Measurements from ENCODE around the gene UVRAG. TPM values are rescaled to one million over a fixed set of nuclear protein-coding genes. Genes with fewer than 3 reads are reported as not detected.

The UVRAG gene
- total RNA-seq, 2 experiments from 2014 or later = 16.5 to 19.5 TPM

- Mint-ChIP-seq H3K36me3 (ENCODE audit: low read depth) (no peaks in the 10 kb centered on the region), H3K9me3 (no peaks in the 10 kb centered on the region), H3K27ac (no peak overlapping the region), H3K4me1 (ENCODE audit: low read depth) (peaks cover 7% of the 10 kb centered on the region), H3K4me3 (no peak overlapping the region), H3K27me3 (no peaks in the 10 kb centered on the region)
- no peak for DNase-seq
- Histone ChIP-seq H3K4me1 (ENCODE audit: insufficient read depth, low read length) (no peaks in the 10 kb centered on the region), H3K27ac (ENCODE audit: low read depth in 1 of 2, low read length in 2 of 2) (no peak overlapping the region), H3K4me3 (ENCODE audit: low read length) (no peak overlapping the region), H3K9me3 (ENCODE audit: control insufficient read depth in 1 of 2, insufficient read depth in 1 of 2, low read length in 2 of 2) (no peaks in the 10 kb centered on the region), H3K36me3 (ENCODE audit: insufficient read depth, low read length) (no peaks in the 10 kb centered on the region), H3K27me3 (ENCODE audit: control insufficient read depth in 1 of 2, insufficient read depth in 2 of 2, low read length in 2 of 2) (no peaks in the 10 kb centered on the region)
- ChIA-PET CTCF (no interaction called here), POLR2A (no interaction called here)
- no peak for ATAC-seq (ENCODE audit: poor library complexity)
- intact Hi-C loops (cut with DNase I, micrococcal nuclease) = no loop called here
- TF ChIP-seq CTCF (IDR thresholded peaks at IDR 0.05) = no peak
These were observed 124.5 kb downstream of the UVRAG start for GRCh38 chr11:75939516-75939915.

GRCh38 chr11:75939992-75940391 lies 125.0 kb downstream of the UVRAG start:
- H3K27ac ChIP-seq (ENCODE audit: low read depth in 1 of 2, low read length in 2 of 2) = no peak overlapping the region
- Mint-ChIP-seq H3K9me3 (no peaks in the 10 kb centered on the region), H3K4me3 (no peak overlapping the region), H3K4me1 (ENCODE audit: low read depth) (peaks cover 11% of the 10 kb centered on the region), H3K36me3 (ENCODE audit: low read depth) (no peaks in the 10 kb centered on the region), H3K27me3 (no peaks in the 10 kb centered on the region), H3K27ac (no peak overlapping the region)
- H3K4me3 ChIP-seq (ENCODE audit: low read length) = no peak overlapping the region
- H3K27me3 ChIP-seq (ENCODE audit: control insufficient read depth in 1 of 2, insufficient read depth in 2 of 2, low read length in 2 of 2) = no peaks in the 10 kb centered on the region
- ATAC-seq (ENCODE audit: poor library complexity) = no peak
- H3K4me1 ChIP-seq (ENCODE audit: insufficient read depth, low read length) = no peaks in the 10 kb centered on the region
- H3K36me3 ChIP-seq (ENCODE audit: insufficient read depth, low read length) = no peaks in the 10 kb centered on the region
- H3K9me3 ChIP-seq (ENCODE audit: control insufficient read depth in 1 of 2, insufficient read depth in 1 of 2, low read length in 2 of 2) = no peaks in the 10 kb centered on the region
- no peak for TF ChIP-seq CTCF (IDR thresholded peaks at IDR 0.05)
- DNase-seq = no peak
- ChIA-PET POLR2A (no interaction called here), CTCF (no interaction called here)
- intact Hi-C loops (cut with DNase I, micrococcal nuclease) = no loop called here

- Mint-ChIP-seq H3K9me3 (no peaks in the 10 kb centered on the region), H3K27me3 (no peaks in the 10 kb centered on the region), H3K27ac (no peak overlapping the region), H3K4me1 (ENCODE audit: low read depth) (peaks cover 21% of the 10 kb centered on the region), H3K36me3 (ENCODE audit: low read depth) (no peaks in the 10 kb centered on the region), H3K4me3 (no peak overlapping the region)
- no peak for DNase-seq
- H3K27me3 ChIP-seq (ENCODE audit: control insufficient read depth in 1 of 2, insufficient read depth in 2 of 2, low read length in 2 of 2) = no peaks in the 10 kb centered on the region
- intact Hi-C loops (cut with DNase I, micrococcal nuclease) = no loop called here
- H3K27ac ChIP-seq (ENCODE audit: low read depth in 1 of 2, low read length in 2 of 2) = no peak overlapping the region
- no peak for ATAC-seq (ENCODE audit: poor library complexity)
- POLR2A ChIA-PET = no interaction called here
- CTCF ChIA-PET = no interaction called here
- H3K9me3 ChIP-seq (ENCODE audit: control insufficient read depth in 1 of 2, insufficient read depth in 1 of 2, low read length in 2 of 2) = no peaks in the 10 kb centered on the region
- H3K36me3 ChIP-seq (ENCODE audit: insufficient read depth, low read length) = no peaks in the 10 kb centered on the region
- no peak overlapping the region for H3K4me3 ChIP-seq (ENCODE audit: low read length)
- TF ChIP-seq CTCF (IDR thresholded peaks at IDR 0.05) = no peak
- H3K4me1 ChIP-seq (ENCODE audit: insufficient read depth, low read length) = no peaks in the 10 kb centered on the region
These were observed 125.9 kb downstream of the UVRAG start for GRCh38 chr11:75940911-75941310.

Data from CD4-positive, alpha-beta T cell (primary cell).